ENCODE data around the gene CSNK1G1.

The CSNK1G1 gene

GRCh38 chr15:64356710-64357040 lies 702 bp upstream of the CSNK1G1 start:
- H3K14ac ChIP-seq (ENCODE audit: low read length) = no peak overlapping the region
- no peak overlapping the region for H3K9ac ChIP-seq (ENCODE audit: low read length)
- H3K79me2 ChIP-seq (ENCODE audit: control insufficient read depth, insufficient read depth, low read length, poor library complexity) = peaks cover 6% of the 10 kb centered on the region
- H2AK5ac ChIP-seq (ENCODE audit: low read length) = no peak overlapping the region
- H3K4ac ChIP-seq (ENCODE audit: low read depth, low read length) = no peak overlapping the region
- H3K4me1 ChIP-seq (ENCODE audit: control insufficient read depth in 1 of 2, insufficient read depth in 2 of 2, low read length in 2 of 2) = no peaks in the 10 kb centered on the region
- DNase-seq = no peak
- peak overlapping the region; percentile 31 for H4K8ac ChIP-seq (ENCODE audit: low read depth, low read length)
- no peak overlapping the region for H3K27ac ChIP-seq (ENCODE audit: low read depth, low read length)
- no peak overlapping the region for H3K18ac ChIP-seq (ENCODE audit: low read length)
- no peak overlapping the region for H3K4me3 ChIP-seq (ENCODE audit: low read depth, low read length)
- H3K27me3 ChIP-seq (ENCODE audit: insufficient read depth, low read length) = no peaks in the 10 kb centered on the region
- no peak overlapping the region for H4K91ac ChIP-seq (ENCODE audit: low read depth, low read length)
- H3K4me2 ChIP-seq (ENCODE audit: low read length) = peak overlapping the region; percentile 80
- no peak overlapping the region for H2AFZ ChIP-seq (ENCODE audit: insufficient read depth, low read length, poor library complexity)
- H3K36me3 ChIP-seq (ENCODE audit: control insufficient read depth in 1 of 2, insufficient read depth in 2 of 2, low read length in 2 of 2) = peaks cover 0 to 5% of the 10 kb centered on the region in 2 experiments
- H3K79me1 ChIP-seq (ENCODE audit: low read length) = peaks cover 7% of the 10 kb centered on the region
- no peak overlapping the region for H4K12ac ChIP-seq (ENCODE audit: low read depth, low read length)
- no peaks in the 10 kb centered on the region for H3K9me3 ChIP-seq (ENCODE audit: insufficient read depth, low read depth, low read length)
- H2BK120ac ChIP-seq (ENCODE audit: insufficient read depth, low read length, poor library complexity) = no peak overlapping the region
- no peak overlapping the region for H2BK12ac ChIP-seq (ENCODE audit: low read length)
- no peak overlapping the region for H3K23ac ChIP-seq (ENCODE audit: low read length)
- no CpG with 5 or more reads among the region's 5 CpGs for WGBS (ENCODE audit: extremely low coverage, insufficient coverage, insufficient read length)
- no peak overlapping the region for H2BK5ac ChIP-seq (ENCODE audit: low read depth, low read length, poor library complexity)

DNA sequence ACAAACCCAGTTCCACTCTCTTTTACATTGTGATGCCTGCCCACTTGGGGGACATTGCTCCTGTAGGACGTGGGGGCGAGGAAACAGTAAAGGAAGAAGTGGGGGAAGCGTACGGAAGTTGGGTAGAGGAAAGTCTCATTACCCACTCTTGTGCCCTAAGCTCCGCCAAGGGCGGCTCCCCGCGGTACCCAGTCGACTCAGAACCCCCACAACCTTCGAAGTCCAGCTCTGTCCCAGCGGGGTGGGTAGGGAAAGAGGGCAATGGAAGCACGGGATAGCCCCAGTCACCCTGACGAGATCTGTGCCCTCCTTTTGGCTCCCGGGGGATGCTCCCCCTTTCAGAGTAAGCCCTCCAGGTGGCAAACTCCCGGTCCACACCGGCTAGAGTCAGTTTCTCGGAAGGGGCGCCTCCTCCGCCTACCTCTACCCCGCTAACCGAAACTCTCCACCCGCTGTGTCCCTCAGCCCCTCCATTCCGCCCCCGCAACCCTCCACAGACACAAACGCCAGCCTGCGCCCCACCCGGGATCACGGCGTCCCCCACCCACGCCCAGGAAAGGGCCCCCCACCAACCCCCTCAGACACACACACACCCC lies 527 bp downstream of the CSNK1G1 start:
- Histone ChIP-seq H3K27ac (ENCODE audit: low read depth, low read length) (peak overlapping the region; percentile 72), H3K9ac (ENCODE audit: low read length) (peak overlapping the region; percentile 93), H3K23ac (ENCODE audit: low read length) (peak overlapping the region; percentile 67), H3K4me3 (ENCODE audit: low read depth, low read length) (peak overlapping the region; percentile 97), H2BK12ac (ENCODE audit: low read length) (no peak overlapping the region), H2BK5ac (ENCODE audit: low read depth, low read length, poor library complexity) (peak overlapping the region; percentile 65), H3K9me3 (ENCODE audit: insufficient read depth, low read depth, low read length) (no peaks in the 10 kb centered on the region), H3K27me3 (ENCODE audit: insufficient read depth, low read length) (no peaks in the 10 kb centered on the region), H4K91ac (ENCODE audit: low read depth, low read length) (peak overlapping the region; percentile 92), H3K79me1 (ENCODE audit: low read length) (peaks cover 7% of the 10 kb centered on the region), H2BK120ac (ENCODE audit: insufficient read depth, low read length, poor library complexity) (peak overlapping the region; percentile 61), H4K8ac (ENCODE audit: low read depth, low read length) (peak overlapping the region; percentile 81), H3K14ac (ENCODE audit: low read length) (peak overlapping the region; percentile 11), H2AK5ac (ENCODE audit: low read length) (peak overlapping the region; percentile 74), H3K4me2 (ENCODE audit: low read length) (peak overlapping the region; percentile 80), H3K18ac (ENCODE audit: low read length) (peak overlapping the region; percentile 83), H4K12ac (ENCODE audit: low read depth, low read length) (peak overlapping the region; percentile 39), H3K4ac (ENCODE audit: low read depth, low read length) (peak overlapping the region; percentile 97), H3K4me1 (ENCODE audit: control insufficient read depth in 1 of 2, insufficient read depth in 2 of 2, low read length in 2 of 2) (no peaks in the 10 kb centered on the region), H3K36me3 (ENCODE audit: control insufficient read depth in 1 of 2, insufficient read depth in 2 of 2, low read length in 2 of 2) (peaks cover 3 to 5% of the 10 kb centered on the region in 2 experiments), H2AFZ (ENCODE audit: insufficient read depth, low read length, poor library complexity) (peak overlapping the region; percentile 32), H3K79me2 (ENCODE audit: control insufficient read depth, insufficient read depth, low read length, poor library complexity) (peaks cover 6% of the 10 kb centered on the region)
- no CpG with 5 or more reads among the region's 30 CpGs for WGBS (ENCODE audit: extremely low coverage, insufficient coverage, insufficient read length)
- DNase-seq = no peak

DNA sequence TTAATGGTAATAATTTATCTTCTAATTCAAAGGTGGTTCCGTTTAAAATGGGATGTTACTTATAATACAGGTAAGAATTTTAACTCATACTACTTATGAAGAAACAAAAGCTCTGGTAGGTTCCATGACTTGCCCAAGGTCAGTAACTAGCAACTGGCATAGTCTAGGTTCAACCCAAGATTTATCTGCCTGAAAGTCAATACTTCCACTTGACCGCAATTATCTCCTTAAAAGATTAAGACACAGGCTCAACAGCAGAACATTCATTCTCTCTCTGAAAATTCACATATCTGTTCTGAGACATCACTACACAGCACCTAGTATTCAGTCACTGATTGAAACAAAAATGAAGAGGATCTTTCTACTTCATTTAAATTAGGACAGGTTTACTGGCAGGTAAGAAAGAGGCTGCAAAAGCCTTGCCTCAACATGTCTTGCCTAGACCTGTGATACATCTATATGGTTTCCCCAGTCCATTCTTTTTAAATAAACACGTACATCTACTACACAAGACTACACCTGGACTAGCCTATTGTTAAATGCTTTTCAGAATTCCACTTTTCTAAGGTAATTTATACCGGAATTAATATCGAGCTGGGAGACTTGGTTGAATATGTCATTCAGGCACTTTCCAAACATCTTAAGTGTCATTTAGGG lies 1.2 kb downstream of the CSNK1G1 start:
- WGBS (ENCODE audit: extremely low coverage, insufficient coverage, insufficient read length) = no CpG with 5 or more reads among the region's 5 CpGs
- peak overlapping the region; percentile 97 for H3K4ac ChIP-seq (ENCODE audit: low read depth, low read length)
- H3K27me3 ChIP-seq (ENCODE audit: insufficient read depth, low read length) = no peaks in the 10 kb centered on the region
- peak overlapping the region; percentile 81 for H4K8ac ChIP-seq (ENCODE audit: low read depth, low read length)
- peak overlapping the region; percentile 74 for H2AK5ac ChIP-seq (ENCODE audit: low read length)
- no peak overlapping the region for H2BK120ac ChIP-seq (ENCODE audit: insufficient read depth, low read length, poor library complexity)
- H3K27ac ChIP-seq (ENCODE audit: low read depth, low read length) = no peak overlapping the region
- H3K36me3 ChIP-seq (ENCODE audit: control insufficient read depth in 1 of 2, insufficient read depth in 2 of 2, low read length in 2 of 2) = peaks cover 3 to 5% of the 10 kb centered on the region in 2 experiments
- H2BK5ac ChIP-seq (ENCODE audit: low read depth, low read length, poor library complexity) = peak overlapping the region; percentile 65
- H2BK12ac ChIP-seq (ENCODE audit: low read length) = no peak overlapping the region
- no peak overlapping the region for H3K23ac ChIP-seq (ENCODE audit: low read length)
- H4K12ac ChIP-seq (ENCODE audit: low read depth, low read length) = no peak overlapping the region
- peak overlapping the region; percentile 11 for H3K14ac ChIP-seq (ENCODE audit: low read length)
- H3K79me1 ChIP-seq (ENCODE audit: low read length) = peaks cover 7% of the 10 kb centered on the region
- peak overlapping the region; percentile 92 for H4K91ac ChIP-seq (ENCODE audit: low read depth, low read length)
- peak overlapping the region; percentile 97 for H3K4me3 ChIP-seq (ENCODE audit: low read depth, low read length)
- no peaks in the 10 kb centered on the region for H3K9me3 ChIP-seq (ENCODE audit: insufficient read depth, low read depth, low read length)
- H3K79me2 ChIP-seq (ENCODE audit: control insufficient read depth, insufficient read depth, low read length, poor library complexity) = peaks cover 6% of the 10 kb centered on the region
- DNase-seq = no peak
- no peaks in the 10 kb centered on the region for H3K4me1 ChIP-seq (ENCODE audit: control insufficient read depth in 1 of 2, insufficient read depth in 2 of 2, low read length in 2 of 2)
- peak overlapping the region; percentile 83 for H3K18ac ChIP-seq (ENCODE audit: low read length)
- H2AFZ ChIP-seq (ENCODE audit: insufficient read depth, low read length, poor library complexity) = peak overlapping the region; percentile 32
- peak overlapping the region; percentile 80 for H3K4me2 ChIP-seq (ENCODE audit: low read length)
- H3K9ac ChIP-seq (ENCODE audit: low read length) = peak overlapping the region; percentile 93

DNA sequence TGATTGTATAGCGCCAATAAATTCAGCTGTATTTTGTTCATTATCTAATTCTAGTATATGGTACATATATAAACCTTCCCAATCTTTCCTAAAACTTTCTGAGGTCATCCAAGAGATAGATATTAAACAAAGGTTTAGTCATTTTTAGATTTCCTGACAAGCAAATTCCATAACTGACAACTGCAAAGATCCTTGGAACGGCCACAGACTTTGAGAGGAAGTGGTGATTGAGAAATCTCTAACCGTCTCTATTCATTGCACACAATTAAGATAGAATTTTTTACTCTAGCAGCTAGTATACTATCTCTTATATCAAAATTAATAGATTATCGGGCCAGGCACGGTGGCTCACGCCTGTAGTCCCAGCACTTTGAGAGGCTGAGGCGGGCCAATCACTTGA lies 4.7 kb downstream of the CSNK1G1 start:
- peak in 1 of 2 donors; percentile 55 for DNase-seq
- Histone ChIP-seq H4K12ac (ENCODE audit: low read depth, low read length) (no peak overlapping the region), H2BK5ac (ENCODE audit: low read depth, low read length, poor library complexity) (no peak overlapping the region), H3K4me3 (ENCODE audit: low read depth, low read length) (no peak overlapping the region), H3K79me1 (ENCODE audit: low read length) (peaks cover 7% of the 10 kb centered on the region), H2AFZ (ENCODE audit: insufficient read depth, low read length, poor library complexity) (no peak overlapping the region), H3K9ac (ENCODE audit: low read length) (no peak overlapping the region), H3K27me3 (ENCODE audit: insufficient read depth, low read length) (no peaks in the 10 kb centered on the region), H3K4me1 (ENCODE audit: control insufficient read depth in 1 of 2, insufficient read depth in 2 of 2, low read length in 2 of 2) (no peaks in the 10 kb centered on the region), H4K8ac (ENCODE audit: low read depth, low read length) (no peak overlapping the region), H3K4ac (ENCODE audit: low read depth, low read length) (peak overlapping the region; percentile 27), H2BK12ac (ENCODE audit: low read length) (no peak overlapping the region), H4K91ac (ENCODE audit: low read depth, low read length) (no peak overlapping the region), H3K14ac (ENCODE audit: low read length) (no peak overlapping the region), H3K4me2 (ENCODE audit: low read length) (no peak overlapping the region), H3K9me3 (ENCODE audit: insufficient read depth, low read depth, low read length) (no peaks in the 10 kb centered on the region), H3K36me3 (ENCODE audit: control insufficient read depth in 1 of 2, insufficient read depth in 2 of 2, low read length in 2 of 2) (peaks cover 3 to 5% of the 10 kb centered on the region in 2 experiments), H3K18ac (ENCODE audit: low read length) (no peak overlapping the region), H3K27ac (ENCODE audit: low read depth, low read length) (no peak overlapping the region), H2BK120ac (ENCODE audit: insufficient read depth, low read length, poor library complexity) (no peak overlapping the region), H3K79me2 (ENCODE audit: control insufficient read depth, insufficient read depth, low read length, poor library complexity) (peaks cover 6% of the 10 kb centered on the region), H2AK5ac (ENCODE audit: low read length) (no peak overlapping the region), H3K23ac (ENCODE audit: low read length) (no peak overlapping the region)
- no CpG with 5 or more reads among the region's 7 CpGs for WGBS (ENCODE audit: extremely low coverage, insufficient coverage, insufficient read length)
